HG03108 (cell line): Measurements from ENCODE around the gene VTI1A.
A peak's percentile ranks its signal among the peaks of the same experiment; 100 is the strongest.

Source experiments
- ATAC-seq: cut with Tn5 transposase; IDR thresholded peaks from one replicate; pipeline ENCODE4 v1.9.1; 2021; ENCODE audit warnings: moderate library complexity; ENCODE audit not compliant: unreplicated experiment

Gene VTI1A

GRCh38 chr10:112503643-112504042 lies 56.6 kb downstream of the VTI1A start:
- no peak for ATAC-seq

DNA sequence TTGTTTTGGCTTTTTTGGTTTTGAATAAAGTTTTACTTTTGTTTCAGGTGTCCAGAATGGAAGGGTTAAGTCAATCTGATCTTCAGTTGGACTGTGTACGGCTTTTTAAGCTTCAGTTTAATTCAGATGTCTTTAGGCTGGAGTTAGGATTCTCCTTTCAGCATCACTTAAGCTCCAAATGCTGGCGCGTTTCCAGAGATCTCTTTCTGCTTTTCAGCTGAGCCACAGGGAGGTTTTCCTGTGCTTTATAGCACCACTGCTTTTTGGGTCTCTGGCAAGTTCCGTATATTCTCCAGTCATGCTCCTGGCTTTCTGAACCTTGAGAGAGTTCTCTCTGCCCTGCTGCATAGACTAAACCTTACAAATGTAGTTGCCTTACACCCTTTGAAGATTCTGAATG lies 60.0 kb downstream of the VTI1A start:
- ATAC-seq = no peak

DNA sequence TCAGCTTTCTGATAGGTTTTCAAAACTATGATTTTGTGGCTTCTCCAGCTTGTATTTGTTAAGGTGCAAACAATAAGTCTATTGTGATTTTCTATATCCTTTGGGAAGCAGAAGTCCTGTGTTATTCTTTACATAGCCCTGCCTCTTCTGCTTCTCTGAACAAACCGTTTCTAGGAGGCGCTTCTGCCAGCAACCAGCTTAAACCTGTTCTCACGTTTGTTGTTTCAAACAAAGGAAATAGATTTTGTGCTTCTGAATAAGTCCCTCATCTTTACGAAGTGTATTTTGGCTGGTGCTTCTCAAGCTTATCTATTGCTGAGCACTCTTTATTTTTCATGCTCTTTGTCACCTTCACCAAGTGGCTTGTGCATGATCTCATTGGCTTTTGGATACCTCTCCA lies 61.0 kb downstream of the VTI1A start:
- ATAC-seq = no peak

DNA sequence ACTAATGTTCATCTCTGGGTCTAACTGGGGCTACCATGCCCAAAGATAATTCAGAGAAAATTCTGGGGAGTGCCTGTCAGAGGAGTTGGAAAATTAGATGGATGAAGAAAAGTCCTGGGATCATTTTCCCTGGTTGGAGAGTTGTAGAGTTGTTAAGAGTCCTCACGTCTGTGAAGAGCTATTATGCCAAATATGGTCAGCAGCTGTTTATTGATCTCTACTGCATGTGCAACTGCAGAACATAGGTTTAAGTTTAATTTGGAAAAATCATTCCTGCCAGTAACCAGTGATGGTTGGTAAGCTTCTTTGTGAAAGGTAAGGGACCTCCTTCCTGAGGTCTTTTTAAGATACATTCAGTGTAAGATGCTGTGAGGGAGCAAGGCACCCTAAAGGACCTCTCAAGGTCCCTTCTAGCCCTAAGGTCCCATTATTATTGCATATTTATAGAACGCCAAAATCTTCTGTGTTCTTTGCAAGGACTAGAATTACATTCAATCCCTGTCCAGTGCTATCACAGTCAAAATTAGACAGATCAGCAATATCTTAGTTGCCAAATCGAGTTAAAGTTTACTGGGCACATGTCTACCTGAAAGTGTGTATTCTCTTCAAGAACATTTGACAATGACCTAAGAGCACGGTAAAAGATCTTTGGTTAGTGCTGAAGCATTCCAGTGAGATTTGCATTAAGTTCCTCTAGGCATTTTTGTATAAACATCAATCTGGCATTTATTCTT lies 62.7 kb downstream of the VTI1A start:
- no peak for ATAC-seq

DNA sequence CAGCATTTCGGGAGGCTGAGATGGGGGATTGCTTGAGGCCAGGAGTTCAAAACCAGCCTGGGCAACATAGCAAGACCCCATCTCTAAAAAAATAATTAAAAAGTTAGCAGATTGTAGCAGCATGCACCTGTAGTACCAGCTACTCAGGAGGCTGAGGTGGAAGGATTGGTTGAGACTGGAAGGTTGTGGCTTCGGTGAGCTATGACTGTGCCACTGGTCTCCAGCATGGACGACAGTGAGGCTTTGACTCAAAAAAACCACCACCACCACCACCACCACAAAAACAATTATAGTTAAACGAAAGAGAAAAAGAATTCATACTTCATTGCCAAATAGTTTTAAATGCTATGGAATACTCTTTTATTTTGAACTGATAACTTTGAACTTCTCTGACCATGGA lies 63.4 kb downstream of the VTI1A start:
- ATAC-seq = no peak

GRCh38 chr10:112512294-112512693 lies 65.3 kb downstream of the VTI1A start:
- ATAC-seq = no peak

DNA sequence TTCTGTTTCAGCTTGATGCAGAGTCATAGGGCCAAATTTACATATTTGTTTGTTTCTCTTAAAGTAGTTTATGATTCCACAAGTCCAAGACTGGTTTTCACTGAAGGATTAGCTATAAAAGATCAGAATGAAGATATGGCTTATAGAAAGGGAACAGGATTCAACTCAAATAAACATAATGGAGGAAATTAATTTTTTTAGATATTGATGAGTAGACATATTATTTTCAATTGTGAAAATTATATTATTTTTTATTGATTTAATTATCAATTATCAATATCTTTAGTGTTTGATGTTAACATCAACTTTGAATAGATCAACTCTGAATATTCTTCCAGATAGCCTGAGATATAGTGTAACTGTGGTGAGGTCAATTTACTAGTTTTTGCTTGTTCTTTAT lies 68.1 kb downstream of the VTI1A start:
- ATAC-seq = no peak

- no peak for ATAC-seq
Measured at GRCh38 chr10:112515852-112516251, 68.8 kb downstream of the VTI1A start.

GRCh38 chr10:112517451-112517862 lies 70.4 kb downstream of the VTI1A start:
- ATAC-seq = no peak

DNA sequence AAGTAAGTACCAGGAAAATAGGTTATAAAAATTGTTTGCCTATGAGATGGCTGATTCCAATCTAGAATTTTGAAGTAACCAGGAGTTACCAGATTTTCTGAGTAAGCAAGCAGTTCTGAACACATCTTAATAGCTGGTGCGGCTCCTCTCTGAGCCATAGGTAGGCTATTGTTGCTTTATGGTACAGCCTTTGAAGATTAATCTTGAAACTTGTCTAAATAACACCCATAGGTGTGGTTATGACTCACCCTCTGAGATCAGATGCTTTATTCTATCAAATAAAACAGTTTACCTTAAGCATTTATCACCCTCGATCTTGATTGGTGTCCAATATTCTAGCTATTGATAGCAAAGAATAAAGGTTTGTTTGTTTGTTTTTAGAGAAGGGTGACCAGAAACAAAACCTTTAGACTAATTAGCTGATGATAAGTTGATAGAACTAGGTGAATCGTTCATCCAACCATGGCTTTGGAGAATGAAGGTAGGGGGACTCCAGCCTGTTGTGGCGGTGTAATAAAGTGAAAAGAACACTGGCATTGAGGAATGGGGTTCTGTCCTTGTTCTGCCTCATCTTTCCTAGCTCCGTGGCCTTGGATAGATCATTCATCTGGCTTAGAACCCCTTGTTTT lies 72.2 kb downstream of the VTI1A start:
- peak; percentile 54 for ATAC-seq

GRCh38 chr10:112520914-112521313 lies 73.9 kb downstream of the VTI1A start:
- no peak for ATAC-seq

- ATAC-seq = no peak
Measured at GRCh38 chr10:112524641-112525040, 77.6 kb downstream of the VTI1A start.

- ATAC-seq = no peak
Measured at GRCh38 chr10:112525200-112525599, 78.2 kb downstream of the VTI1A start.

DNA sequence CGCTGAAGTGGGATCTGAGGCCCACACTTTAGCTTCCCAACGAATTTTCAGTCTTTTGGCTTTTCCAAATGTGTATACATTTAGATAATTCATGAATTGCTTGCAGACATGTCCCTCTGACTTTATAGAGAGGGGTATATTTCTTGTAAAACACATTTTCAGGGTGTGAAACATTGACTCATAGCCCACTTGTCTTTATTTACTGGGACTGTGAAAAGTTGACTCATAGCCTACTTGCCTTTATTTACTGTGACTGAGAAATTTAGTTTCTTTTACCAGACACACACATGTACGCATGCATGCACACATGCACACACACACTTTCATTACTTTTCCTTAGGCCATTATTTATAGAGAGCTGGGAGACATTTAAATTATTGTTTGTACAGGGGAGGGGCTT lies 79.1 kb downstream of the VTI1A start:
- peak; percentile 64 for ATAC-seq

DNA sequence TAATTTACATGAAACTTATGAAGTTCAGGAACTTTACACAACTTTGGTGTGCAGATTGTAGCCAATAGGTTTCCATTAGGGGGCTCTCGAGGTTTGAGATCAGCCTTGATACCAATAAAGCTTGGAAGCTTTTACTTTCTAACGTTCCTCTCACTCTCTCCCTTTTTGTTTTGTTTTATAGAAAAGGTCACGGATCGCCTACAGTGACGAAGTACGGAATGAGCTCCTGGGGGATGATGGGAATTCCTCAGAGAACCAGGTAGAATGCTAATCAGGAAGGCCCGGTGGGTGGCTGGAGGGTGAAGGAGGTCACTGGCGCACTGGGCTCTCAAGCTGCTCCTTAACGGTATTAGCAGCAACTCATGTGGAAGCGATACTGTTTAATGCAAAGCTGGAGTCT lies 79.9 kb downstream of the VTI1A start:
- no peak for ATAC-seq

GRCh38 chr10:112528235-112528634 lies 81.2 kb downstream of the VTI1A start:
- ATAC-seq = no peak

GRCh38 chr10:112531421-112531820 lies 84.4 kb downstream of the VTI1A start:
- no peak for ATAC-seq

GRCh38 chr10:112532189-112532588 lies 85.2 kb downstream of the VTI1A start:
- peak; percentile 93 for ATAC-seq

DNA sequence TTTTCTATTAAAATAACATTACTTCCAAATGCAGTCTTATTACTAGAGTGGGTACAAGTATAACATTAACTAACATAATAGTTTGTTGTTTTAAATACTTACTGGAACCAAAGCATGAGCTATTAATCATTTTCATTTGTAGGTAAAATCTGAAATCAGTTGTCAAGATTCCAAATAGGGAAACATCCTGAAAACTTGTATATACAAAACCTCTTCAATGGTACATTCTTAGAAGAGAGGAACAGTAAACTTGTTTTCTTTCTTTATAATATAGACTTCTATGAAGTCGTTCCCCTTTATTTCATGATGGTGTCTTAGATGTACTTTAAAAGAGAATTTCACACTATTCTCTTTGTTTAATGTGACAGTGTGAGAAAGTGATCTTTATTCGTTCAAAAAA lies 85.9 kb downstream of the VTI1A start:
- ATAC-seq = no peak

DNA sequence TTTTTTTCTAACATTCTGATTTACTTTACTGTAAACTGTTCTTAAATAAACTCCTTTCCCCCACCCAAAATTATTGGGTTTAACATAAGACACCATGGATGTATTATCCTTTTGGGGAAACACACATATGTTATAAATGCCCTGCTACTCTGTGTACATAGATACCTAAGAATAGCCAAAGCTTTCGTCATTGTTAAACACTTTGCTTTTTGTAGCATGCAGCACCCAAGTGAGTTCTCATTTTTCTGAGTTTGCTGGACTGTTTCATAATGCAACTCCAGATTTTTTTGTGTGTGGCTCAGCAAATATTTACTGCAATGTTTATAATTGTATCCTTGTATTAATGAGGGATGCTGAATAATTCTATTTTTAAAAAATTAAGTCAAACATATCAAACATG lies 86.9 kb downstream of the VTI1A start:
- ATAC-seq = no peak

- peak; percentile 57 for ATAC-seq
Measured at GRCh38 chr10:112535531-112535951, 88.5 kb downstream of the VTI1A start.

GRCh38 chr10:112536663-112537062 lies 89.6 kb downstream of the VTI1A start:
- no peak for ATAC-seq

DNA sequence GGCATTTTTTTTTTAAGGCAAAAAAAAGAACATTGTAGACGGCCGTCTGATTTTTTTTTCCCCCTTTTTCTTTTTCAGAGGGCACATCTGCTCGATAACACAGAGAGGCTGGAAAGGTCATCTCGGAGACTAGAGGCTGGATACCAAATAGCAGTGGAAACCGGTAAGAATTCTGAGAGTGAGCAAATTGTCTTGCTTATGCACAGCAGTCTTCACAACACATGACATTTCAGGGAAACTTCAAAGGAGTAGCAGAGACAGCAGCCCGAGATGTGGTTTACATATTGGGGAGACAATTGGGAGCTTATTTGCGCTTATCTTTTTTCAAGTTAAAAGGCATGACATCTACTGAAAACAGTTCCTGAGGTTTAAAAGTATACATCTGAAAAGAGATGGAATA lies 91.2 kb downstream of the VTI1A start:
- ATAC-seq = no peak
